HG03575 (cell line): ENCODE results near the gene TLE7.

Experiments
- ATAC-seq: cut with Tn5 transposase; IDR thresholded peaks from one replicate; pipeline ENCODE4 v1.9.1; 2021; ENCODE audit not compliant: unreplicated experiment, insufficient number of reproducible peaks, low FRiP score; ENCODE audit errors: extremely low read depth

TLE7 gene

GRCh38 chr16:71456801-71457200, 14.9 kb upstream of the TLE7 start:
- ATAC-seq: no peak

- ATAC-seq: no peak
Observed at GRCh38 chr16:71453036-71453435, 11.2 kb upstream of the TLE7 start.

DNA sequence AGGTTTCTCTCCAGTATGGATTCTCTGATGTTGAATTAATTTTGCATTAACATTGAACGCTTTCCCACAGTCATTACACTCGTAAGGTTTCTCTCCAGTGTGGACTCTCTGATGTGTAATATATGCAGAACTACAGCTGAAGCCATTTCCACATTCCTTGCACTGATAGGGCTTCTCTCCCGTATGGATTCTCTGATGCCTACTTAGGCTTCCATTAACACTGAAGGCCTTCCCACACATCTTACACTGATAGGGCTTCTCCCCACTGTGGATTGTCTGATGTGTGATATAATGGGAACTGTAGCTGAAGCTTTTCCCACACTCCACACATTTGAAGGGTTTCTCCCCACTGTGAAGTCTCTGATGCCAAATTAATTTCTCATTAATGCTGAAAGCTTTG, 7.2 kb upstream of the TLE7 start:
- ATAC-seq: no peak

- ATAC-seq: no peak
Observed at GRCh38 chr16:71448274-71448866, 6.5 kb upstream of the TLE7 start.

DNA sequence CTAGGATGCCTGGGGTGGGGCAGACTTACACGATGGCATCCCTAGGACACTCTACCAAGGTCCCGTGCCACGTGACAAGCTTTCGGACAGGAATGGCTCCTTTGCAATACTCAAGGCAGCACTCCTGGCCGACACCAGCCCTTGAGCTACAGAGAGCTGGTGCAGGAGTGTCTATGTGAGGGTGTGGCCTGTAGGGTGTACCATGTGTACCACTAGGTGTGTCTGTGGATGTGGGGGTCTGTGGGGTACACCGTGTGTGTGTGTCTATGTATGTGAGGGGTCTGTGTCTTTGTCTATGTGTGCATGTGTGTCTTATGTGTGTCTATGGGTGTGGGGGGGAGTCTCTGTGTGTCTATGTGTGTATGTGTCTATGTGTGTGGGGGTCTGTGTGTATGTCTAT, 1.9 kb upstream of the TLE7 start:
- ATAC-seq: no peak

- ATAC-seq: no peak
Observed at GRCh38 chr16:71441348-71442050, 355 bp downstream of the TLE7 start.

DNA sequence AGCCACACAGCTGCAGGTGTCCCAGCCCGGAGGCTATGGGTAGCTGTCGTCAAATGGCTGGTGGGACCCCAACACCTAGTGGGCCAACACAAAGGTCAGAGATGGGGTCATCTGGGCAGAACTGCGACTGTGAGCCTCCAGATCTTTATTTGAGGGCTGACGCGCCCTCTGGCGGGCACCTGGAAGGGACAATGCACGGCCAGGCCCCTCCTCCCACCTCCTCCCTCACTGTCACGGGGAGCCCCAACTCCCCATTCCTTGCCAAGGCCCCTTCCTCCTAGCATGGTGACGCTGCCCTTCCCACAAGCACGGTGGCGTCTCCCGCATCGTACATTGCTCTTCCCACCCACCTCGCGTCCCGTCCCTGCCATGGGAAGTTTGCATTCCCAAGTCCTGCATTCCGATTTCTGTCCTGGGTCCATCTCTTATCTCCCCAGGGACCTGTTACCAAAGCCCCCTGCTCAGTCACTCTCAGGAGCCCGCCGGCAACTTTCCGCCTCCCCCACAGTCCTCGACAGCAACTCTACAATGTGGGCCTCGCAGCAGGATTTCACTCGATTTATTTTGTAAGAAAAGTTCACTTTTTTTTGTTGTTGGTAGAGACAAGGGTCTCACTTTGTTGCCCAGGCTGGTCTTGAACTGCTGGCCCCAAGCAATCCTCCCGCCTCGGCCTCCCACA, 1.0 kb downstream of the TLE7 start:
- ATAC-seq: no peak

DNA sequence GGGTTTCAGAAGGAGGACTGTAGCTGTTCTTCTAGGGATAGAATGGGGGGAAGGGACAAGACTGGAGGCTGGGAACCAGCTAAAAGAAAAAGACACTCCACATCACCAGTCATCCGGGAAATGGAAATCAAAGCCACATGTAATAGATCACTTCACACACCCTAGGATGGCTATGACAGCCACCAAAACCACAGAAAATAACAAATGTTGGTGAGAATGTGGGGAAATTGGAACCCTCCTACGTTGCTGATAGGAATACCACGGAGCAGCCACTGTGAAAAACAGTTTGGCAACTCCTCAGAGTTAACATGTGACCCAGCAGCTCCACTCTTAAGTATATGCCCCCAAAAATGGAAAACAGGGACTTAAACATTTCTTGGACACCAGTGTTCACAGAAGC, 2.3 kb downstream of the TLE7 start:
- no peak for ATAC-seq

DNA sequence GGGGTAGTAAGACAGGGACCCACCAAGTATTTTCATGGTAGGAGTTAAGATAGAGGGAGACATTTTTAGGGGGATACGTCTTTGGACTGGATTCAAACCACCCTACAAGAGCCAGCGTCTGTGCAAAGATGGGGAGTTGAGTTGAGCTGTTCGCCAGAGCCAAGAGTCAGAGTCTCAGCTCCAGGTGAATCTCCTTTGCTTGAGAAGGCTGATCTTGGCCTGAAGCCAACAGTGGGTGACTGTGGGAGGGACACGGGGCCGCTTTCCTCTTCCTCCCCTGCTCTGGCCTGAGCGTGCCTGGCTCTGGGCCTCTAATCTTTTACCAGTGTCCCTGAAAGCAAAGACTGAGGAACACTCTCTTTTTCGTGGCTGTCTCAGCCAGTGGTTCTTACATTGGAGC, 5.4 kb downstream of the TLE7 start:
- no peak for ATAC-seq

DNA sequence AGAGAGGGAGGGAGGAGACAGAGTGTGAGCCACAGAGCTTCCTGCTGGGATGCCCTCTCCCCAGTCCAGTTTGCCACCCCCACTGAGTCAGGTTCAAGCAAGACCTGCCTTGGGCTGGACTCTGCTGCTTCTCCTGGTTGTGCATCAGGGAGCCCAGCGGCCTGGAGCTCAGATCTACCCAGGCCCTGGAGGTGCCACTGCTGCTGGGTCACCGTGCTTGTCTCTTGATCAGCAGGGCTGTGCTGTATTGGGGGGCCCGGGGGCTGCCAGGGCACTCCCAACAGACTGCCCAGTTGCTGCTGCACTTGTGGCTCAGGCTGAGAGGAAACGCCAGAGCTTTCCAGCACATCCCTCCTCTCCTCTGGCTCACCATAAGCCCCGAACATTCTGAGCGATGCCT, 8.9 kb downstream of the TLE7 start:
- ATAC-seq: no peak

DNA sequence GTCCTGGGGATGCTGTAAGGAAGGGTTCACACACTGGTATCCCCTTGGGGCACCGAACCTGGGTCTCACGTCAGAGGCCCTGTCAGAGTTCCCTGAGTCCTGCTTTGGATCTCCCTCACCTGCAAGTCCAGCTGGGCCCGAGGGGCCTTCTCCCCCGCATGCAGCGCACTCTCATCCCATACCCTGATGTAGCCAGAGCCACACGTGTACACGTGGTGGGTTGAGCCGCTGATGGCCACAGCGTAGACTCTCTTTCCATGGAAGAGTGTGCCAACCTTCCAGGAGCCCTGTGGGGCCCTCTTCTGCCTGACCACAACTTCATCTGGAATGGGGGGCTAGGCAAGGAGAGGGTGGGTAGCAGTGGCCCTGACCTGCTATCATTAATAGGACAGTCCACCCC, 9.9 kb downstream of the TLE7 start:
- ATAC-seq: no peak

- no peak for ATAC-seq
Observed at GRCh38 chr16:71431176-71431575, 10.7 kb downstream of the TLE7 start.

GRCh38 chr16:71430744-71431143, 11.1 kb downstream of the TLE7 start:
- no peak for ATAC-seq

DNA sequence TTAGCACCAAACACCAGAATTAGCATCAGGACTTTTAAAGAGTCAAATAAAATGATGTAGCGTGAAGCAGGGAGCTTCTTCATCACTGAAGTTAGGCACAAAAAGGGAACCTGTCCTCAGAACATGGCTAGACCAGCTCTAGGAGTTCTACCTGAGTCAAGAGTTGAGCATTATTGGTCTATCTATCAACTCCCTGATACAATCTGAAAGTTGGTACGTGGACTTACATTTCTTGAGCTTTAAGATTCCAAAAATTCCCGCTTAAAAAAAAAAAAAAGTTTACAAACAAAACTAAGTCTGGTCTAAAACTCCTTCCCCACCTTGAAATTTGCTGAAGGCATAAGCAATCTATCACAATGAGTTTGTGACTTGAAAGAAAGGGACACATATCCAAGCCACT, 12.3 kb downstream of the TLE7 start:
- no peak for ATAC-seq

DNA sequence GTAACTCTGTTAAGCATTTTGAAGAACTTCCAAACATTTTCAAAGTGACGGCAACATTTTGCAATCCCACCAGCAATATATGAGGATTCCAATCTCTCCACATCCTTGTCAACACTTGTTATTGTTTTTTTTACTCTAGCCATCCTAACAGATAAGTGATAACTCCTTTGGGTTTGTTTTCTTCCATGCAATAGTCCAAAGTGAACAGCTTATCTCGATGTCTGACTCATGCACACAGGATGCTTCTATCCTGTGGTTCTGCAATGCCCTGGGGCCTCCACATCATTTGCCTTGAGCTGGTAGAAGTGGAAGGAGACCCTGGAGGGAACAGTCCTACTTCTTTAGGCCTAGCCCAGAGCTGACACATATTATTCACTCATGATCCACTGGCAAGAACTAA, 13.0 kb downstream of the TLE7 start:
- no peak for ATAC-seq

DNA sequence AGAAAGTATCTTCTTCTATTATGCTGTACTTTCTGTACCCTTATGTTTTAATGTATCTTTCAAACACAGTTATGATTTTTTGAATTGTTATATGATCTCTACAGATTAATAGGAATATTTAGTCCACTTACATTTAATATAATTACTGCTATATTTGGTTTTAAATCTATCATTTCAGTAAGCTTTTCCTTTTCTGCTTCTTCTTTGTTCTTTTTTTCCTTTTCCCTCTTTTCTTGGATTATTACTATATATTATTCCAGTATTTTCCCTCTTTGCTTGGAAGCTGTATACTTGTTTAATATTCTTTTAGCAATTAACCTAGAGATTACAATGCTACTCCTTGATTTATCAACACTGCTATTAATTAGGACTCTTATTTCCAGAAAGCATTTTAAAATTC, 13.5 kb downstream of the TLE7 start:
- ATAC-seq: no peak

- no peak for ATAC-seq
Observed at GRCh38 chr16:71426880-71427615, 14.8 kb downstream of the TLE7 start.

GRCh38 chr16:71426069-71426879, 15.6 kb downstream of the TLE7 start:
- ATAC-seq: no peak

DNA sequence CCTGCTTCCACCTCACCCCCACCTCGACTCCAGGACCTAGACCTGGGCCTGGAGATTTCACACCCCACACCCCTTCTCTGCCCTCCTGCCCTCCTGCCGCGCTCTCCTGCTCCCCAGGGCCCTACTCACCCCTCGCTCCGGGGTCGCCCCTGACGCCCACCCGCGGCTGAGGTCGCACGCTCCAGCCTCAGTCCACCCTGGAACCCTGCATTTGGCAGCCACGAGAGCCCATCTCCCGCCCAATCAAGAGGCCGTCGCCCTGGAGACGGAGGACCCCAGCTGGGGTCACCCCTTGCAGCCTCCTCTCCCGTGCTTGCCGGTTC, 16.1 kb downstream of the TLE7 start:
- ATAC-seq: no peak
